Stimulated activated naive CD4-positive, alpha-beta T cell (primary cell): ENCODE measurements around the gene GFRAL.
"Not testable (repeated sequence)": the region's sequence is repeated elsewhere in the genome, so short reads cannot be mapped to it uniquely, and the experiment has no call there.

ENCODE experiments used
- DNase-seq, 6 experiments: peaks; one replicate each; lab custom pipeline; 2025; lab: John Stamatoyannopoulos, UW

GFRAL gene

GRCh38 chr6:55327169-55327568 is at the start of gene GFRAL:
Gene GFRAL (plus strand): TSS chr6:55327469. CDS start chr6:55327555, 86 bp downstream.
- no peak for DNase-seq

- no peak for DNase-seq
Observed at GRCh38 chr6:55277646-55278045, 49.6 kb upstream of the GFRAL start.

GRCh38 chr6:55281215-55281614 is 46.1 kb upstream of the GFRAL start:
- no peak for DNase-seq

GRCh38 chr6:55282115-55282514 is 45.2 kb upstream of the GFRAL start:
- no peak for DNase-seq

GRCh38 chr6:55286824-55287223 is 40.4 kb upstream of the GFRAL start:
- no peak for DNase-seq

GRCh38 chr6:55290736-55291135 is 36.5 kb upstream of the GFRAL start:
- DNase-seq = no peak

- no peak for DNase-seq
Observed at GRCh38 chr6:55293116-55293515, 34.2 kb upstream of the GFRAL start.

GRCh38 chr6:55297214-55297613 is 30.1 kb upstream of the GFRAL start:
- DNase-seq = not testable (repeated sequence)

- no peak for DNase-seq
Observed at GRCh38 chr6:55299286-55299985, 27.8 kb upstream of the GFRAL start.

- DNase-seq = no peak
Observed at GRCh38 chr6:55304747-55305146, 22.5 kb upstream of the GFRAL start.

GRCh38 chr6:55319961-55320695 is 7.1 kb upstream of the GFRAL start:
- no peak for DNase-seq

GRCh38 chr6:55320696-55321086 is 6.6 kb upstream of the GFRAL start:
- no peak for DNase-seq

- no peak for DNase-seq
Observed at GRCh38 chr6:55377150-55377549, 49.9 kb downstream of the GFRAL start.

- no peak for DNase-seq
Observed at GRCh38 chr6:55379471-55379870, 52.2 kb downstream of the GFRAL start.

- DNase-seq = no peak
Observed at GRCh38 chr6:55379895-55380294, 52.6 kb downstream of the GFRAL start.

GRCh38 chr6:55388211-55388610 is 60.9 kb downstream of the GFRAL start:
- no peak for DNase-seq

- DNase-seq = no peak
Observed at GRCh38 chr6:55395871-55396270, 68.6 kb downstream of the GFRAL start.

GRCh38 chr6:55397986-55398385 is 70.7 kb downstream of the GFRAL start:
- DNase-seq = no peak

GRCh38 chr6:55399351-55399750 is 72.1 kb downstream of the GFRAL start:
- no peak for DNase-seq

- no peak for DNase-seq
Observed at GRCh38 chr6:55405474-55406235, 78.4 kb downstream of the GFRAL start.

GRCh38 chr6:55410674-55411073 is 83.4 kb downstream of the GFRAL start:
- no peak for DNase-seq

GRCh38 chr6:55423933-55424332 is 96.7 kb downstream of the GFRAL start:
- DNase-seq = no peak
